ENCODE measurements around the gene MYBPC1.
"Not testable (repeated sequence)": the region's sequence is repeated elsewhere in the genome, so short reads cannot be mapped to it uniquely, and the experiment has no call there.

MYBPC1 gene

DNA sequence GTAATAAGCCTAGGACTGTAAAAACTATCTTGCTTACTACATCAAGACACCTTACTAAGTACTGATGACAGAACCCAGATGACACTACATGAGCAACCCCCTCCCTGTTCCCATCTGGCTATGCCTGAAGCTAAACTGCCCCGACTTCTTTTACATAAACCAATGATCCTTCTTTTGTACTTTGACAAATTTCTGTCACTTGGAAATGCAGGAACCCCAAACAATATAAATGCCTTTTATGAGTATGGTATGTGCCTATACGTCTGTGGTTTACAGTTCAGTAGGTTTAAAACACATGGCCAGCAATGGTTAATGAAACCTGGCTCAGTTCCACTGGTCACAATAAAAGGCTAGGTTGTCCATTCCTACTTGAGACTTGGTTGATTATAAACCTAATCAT is 138.4 kb downstream of the MYBPC1 start:
- Mint-ChIP-seq H3K4me3 (no peak overlapping the region), H3K27ac (no peak overlapping the region)
- CTCF ChIA-PET = no interaction called here

DNA sequence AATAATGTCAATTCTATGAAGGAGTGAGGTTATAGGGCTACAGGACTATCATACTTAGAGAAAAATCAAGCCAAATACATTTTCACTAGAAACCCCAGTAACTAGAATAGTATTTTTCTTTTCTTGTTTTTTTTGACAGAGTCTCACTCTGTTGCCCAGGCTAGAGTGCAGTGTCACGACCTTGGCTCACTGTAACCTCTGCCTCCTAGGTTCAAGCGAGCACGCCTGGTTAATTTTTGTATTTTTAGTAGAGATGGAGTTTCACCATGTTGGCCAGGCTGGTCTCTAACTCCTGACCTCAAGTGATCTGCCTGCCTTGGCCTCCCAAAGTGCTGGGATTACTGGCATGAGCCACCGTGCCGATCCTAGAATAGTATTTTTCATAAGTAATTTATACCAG is 139.7 kb downstream of the MYBPC1 start:
- H3K4me1 Mint-ChIP-seq, H3K27ac Mint-ChIP-seq, H3K4me3 Mint-ChIP-seq, CTCF ChIA-PET, DNase-seq, H3K27me3 Mint-ChIP-seq, H3K9me3 Mint-ChIP-seq: not testable (repeated sequence)
- H3K36me3 Mint-ChIP-seq = peaks cover 14% of the 10 kb centered on the region

More for the DNA sequence above, 138.4 kb downstream of the MYBPC1 start:
- Mint-ChIP-seq H3K4me1 (no peaks in the 10 kb centered on the region), H3K9me3 (no peaks in the 10 kb centered on the region), H3K27me3 (no peaks in the 10 kb centered on the region), H3K36me3 (peaks cover 14% of the 10 kb centered on the region)
- DNase-seq = no peak

Data from activated naive CD4-positive, alpha-beta T cell treated with anti-CD3 and anti-CD28 coated beads, Interleukin-2, amount 10 ng/mL, durations not matched to agents 7 days and 5 days (primary cell).